SK-N-SH treated with all-trans-retinoic acid at 6 μM for 48 hours (cell line): ENCODE measurements around the gene ZXDC.

Experiments used
- ATAC-seq: fragments of 200-7000 bp; cut with Tn5 transposase; 3 replicates; pipeline ENCODE4 v1.9.1; 2020; ENCODE audit warnings: mild to moderate bottlenecking, moderate library complexity
- ARNTL ChIP-seq: fragments of 450-650 bp; formaldehyde crosslinking; IDR thresholded peaks from 2 replicates; pipeline ENCODE4 v1.5.0; 2020; ENCODE audit warnings: low read depth, mild to moderate bottlenecking, moderate library complexity, borderline replicate concordance
- CSDC2 ChIP-seq: fragments of 250-450 bp; sonication (Bioruptor Pico); IDR thresholded peaks from 2 replicates; pipeline ENCODE4 v1.5.0; 2020; ENCODE audit warnings: mild to moderate bottlenecking, moderate library complexity
- ESRRG ChIP-seq: fragments of 250-450 bp; sonication (Bioruptor Pico); IDR thresholded peaks from 2 replicates; pipeline ENCODE4 v1.6.1; 2021; ENCODE audit warnings: mild to moderate bottlenecking
- GLIS3 ChIP-seq: fragments of 250-450 bp; sonication (Bioruptor Pico); IDR thresholded peaks from 2 replicates; pipeline ENCODE4 v1.5.0; 2020; ENCODE audit warnings: mild to moderate bottlenecking, moderate library complexity
- ISL1 ChIP-seq: fragments of 250-450 bp; sonication (Bioruptor Pico); IDR thresholded peaks from 2 replicates; pipeline ENCODE4 v2.1.2; 2022; ENCODE audit warnings: mild to moderate bottlenecking, moderate library complexity
- OSR1 ChIP-seq: fragments of 250-450 bp; sonication (Bioruptor Pico); IDR thresholded peaks from 2 replicates; pipeline ENCODE4 v1.8.0; 2022; ENCODE audit warnings: moderate library complexity, mild to moderate bottlenecking, inconsistent platforms
- PATZ1 ChIP-seq: fragments of 250-450 bp; sonication (Bioruptor Pico); IDR thresholded peaks from 2 replicates; pipeline ENCODE4 v1.8.0; 2020; ENCODE audit warnings: mild to moderate bottlenecking, moderate library complexity, borderline replicate concordance
- PPARA ChIP-seq: fragments of 250-450 bp; sonication (Bioruptor Pico); IDR thresholded peaks from 2 replicates; pipeline ENCODE4 v1.5.0; 2020; ENCODE audit warnings: mild to moderate bottlenecking, borderline replicate concordance
- RARB ChIP-seq: fragments of 250-450 bp; sonication (Bioruptor Pico); IDR thresholded peaks from 2 replicates; pipeline ENCODE4 v1.8.0; 2021; ENCODE audit warnings: mild to moderate bottlenecking, moderate library complexity
- SNAI2 ChIP-seq: fragments of 250-450 bp; sonication (Bioruptor Pico); IDR thresholded peaks from 2 replicates; pipeline ENCODE4 v1.5.0; 2020; ENCODE audit warnings: mild to moderate bottlenecking, moderate library complexity
- TCF4 ChIP-seq: fragments of 250-450 bp; sonication (Bioruptor Pico); IDR thresholded peaks from 2 replicates; pipeline ENCODE4 v1.8.0; 2021; ENCODE audit warnings: mild to moderate bottlenecking, moderate library complexity, borderline replicate concordance
- TOX ChIP-seq: fragments of 250-450 bp; sonication (Bioruptor Pico); IDR thresholded peaks from 2 replicates; pipeline ENCODE4 v1.8.0; 2021; ENCODE audit warnings: mild to moderate bottlenecking, moderate library complexity, borderline replicate concordance
- TSHZ2 ChIP-seq: fragments of 250-450 bp; sonication (Bioruptor Pico); IDR thresholded peaks from 2 replicates; pipeline ENCODE4 v1.5.0; 2020; ENCODE audit warnings: mild to moderate bottlenecking, moderate library complexity
- ZC3H10 ChIP-seq: fragments of 250-450 bp; sonication (Bioruptor Pico); IDR thresholded peaks from 2 replicates; pipeline ENCODE4 v1.5.1; 2021; ENCODE audit warnings: mild to moderate bottlenecking, moderate library complexity
- ZFP3 ChIP-seq: fragments of 250-450 bp; sonication (Bioruptor Pico); IDR thresholded peaks from 2 replicates; pipeline ENCODE4 v1.5.0; 2020; ENCODE audit warnings: mild to moderate bottlenecking, moderate library complexity
- ZFP30 ChIP-seq: fragments of 450-650 bp; formaldehyde crosslinking; IDR thresholded peaks from 2 replicates; pipeline ENCODE4 v1.5.0; 2022; ENCODE audit warnings: mild to moderate bottlenecking, moderate library complexity
- ZNF565 ChIP-seq: fragments of 450-650 bp; formaldehyde crosslinking; conservative IDR thresholded peaks from 2 replicates; pipeline ENCODE4 v1.5.0; 2020; ENCODE audit warnings: low read depth, mild to moderate bottlenecking, moderate library complexity
- ZNF70 ChIP-seq: fragments of 450-650 bp; formaldehyde crosslinking; IDR thresholded peaks from 2 replicates; pipeline ENCODE4 v1.5.0; 2020; ENCODE audit warnings: mild to moderate bottlenecking, moderate library complexity
- ZNF8 ChIP-seq: fragments of 450-650 bp; formaldehyde crosslinking; IDR thresholded peaks from 2 replicates; pipeline ENCODE4 v1.5.0; 2020; ENCODE audit warnings: mild to moderate bottlenecking, moderate library complexity
- TF ChIP-seq, protein P1 (sequence below): fragments of 250-450 bp; sonication (Bioruptor Pico); IDR thresholded peaks from 2 replicates; pipeline ENCODE4 v1.8.0; 2021; ENCODE audit warnings: low read depth, mild to moderate bottlenecking, moderate library complexity, borderline replicate concordance
- TF ChIP-seq, protein P2 (sequence below): fragments of 250-450 bp; sonication (Bioruptor Pico); IDR thresholded peaks from 2 replicates; pipeline ENCODE4 v1.5.1; 2020; ENCODE audit warnings: low read depth, mild to moderate bottlenecking, moderate library complexity

Gene ZXDC

GRCh38 chr3:126448136-126448892 lies 27.4 kb downstream of the ZXDC start:
- ATAC-seq = no peak
- TF ChIP-seq ZNF70 (CRISPR knock-in tag) = no peak
- no peak for TF ChIP-seq GLIS3 (CRISPR knock-in tag)
- TF ChIP-seq TCF4 = no peak
- no peak for TF ChIP-seq ZFP30 (CRISPR knock-in tag)
- TF ChIP-seq PATZ1 = no peak
- TF ChIP-seq CSDC2 = no peak
- TF ChIP-seq PPARA (CRISPR knock-in tag) = no peak
- TF ChIP-seq ZFP3 (CRISPR knock-in tag) = no peak
- TF ChIP-seq TSHZ2 (CRISPR knock-in tag) = no peak
- TF ChIP-seq ISL1 (CRISPR knock-in tag) = no peak
- TF ChIP-seq TOX (CRISPR knock-in tag) = no peak
- TF ChIP-seq ESRRG (CRISPR knock-in tag) = no peak
- TF ChIP-seq ARNTL (CRISPR knock-in tag) = no peak
- TF ChIP-seq ZC3H10 (CRISPR knock-in tag) = no peak
- no peak for TF ChIP-seq ZNF8
- TF ChIP-seq SNAI2 (CRISPR knock-in tag) = no peak

- TF ChIP-seq, protein P1, sequence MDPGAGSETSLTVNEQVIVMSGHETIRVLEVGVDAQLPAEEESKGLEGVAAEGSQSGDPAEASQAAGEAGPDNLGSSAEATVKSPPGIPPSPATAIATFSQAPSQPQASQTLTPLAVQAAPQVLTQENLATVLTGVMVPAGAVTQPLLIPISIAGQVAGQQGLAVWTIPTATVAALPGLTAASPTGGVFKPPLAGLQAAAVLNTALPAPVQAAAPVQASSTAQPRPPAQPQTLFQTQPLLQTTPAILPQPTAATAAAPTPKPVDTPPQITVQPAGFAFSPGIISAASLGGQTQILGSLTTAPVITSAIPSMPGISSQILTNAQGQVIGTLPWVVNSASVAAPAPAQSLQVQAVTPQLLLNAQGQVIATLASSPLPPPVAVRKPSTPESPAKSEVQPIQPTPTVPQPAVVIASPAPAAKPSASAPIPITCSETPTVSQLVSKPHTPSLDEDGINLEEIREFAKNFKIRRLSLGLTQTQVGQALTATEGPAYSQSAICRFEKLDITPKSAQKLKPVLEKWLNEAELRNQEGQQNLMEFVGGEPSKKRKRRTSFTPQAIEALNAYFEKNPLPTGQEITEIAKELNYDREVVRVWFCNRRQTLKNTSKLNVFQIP = no peak
- no peak for TF ChIP-seq ZFP30 (CRISPR knock-in tag)
- TF ChIP-seq TCF4 = no peak
- TF ChIP-seq OSR1 (CRISPR knock-in tag) = no peak
- no peak for ATAC-seq
Measured at GRCh38 chr3:126447456-126448106, 28.1 kb downstream of the ZXDC start.

DNA sequence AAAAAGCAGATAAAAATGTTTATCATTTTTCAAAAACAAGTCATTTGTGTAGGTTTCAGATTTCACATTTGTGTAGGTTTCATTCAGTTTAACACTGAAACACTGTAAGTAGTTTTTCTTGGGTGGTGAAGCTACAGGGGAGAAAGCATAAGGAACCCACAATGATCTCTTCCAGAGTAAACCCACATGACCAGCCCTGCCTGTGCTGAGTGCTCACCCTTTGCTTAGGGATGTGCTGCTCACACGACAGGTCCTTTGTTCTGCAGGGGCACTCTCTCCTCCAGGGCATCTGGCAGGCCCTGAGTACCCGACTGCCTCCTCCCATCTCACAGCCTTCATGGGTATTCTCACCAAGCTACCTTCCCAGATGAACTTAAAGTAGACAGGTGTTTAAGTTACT lies 28.9 kb downstream of the ZXDC start:
- peak; percentile 40; the same call in 2 of the 3 replicates for ATAC-seq
- no peak for TF ChIP-seq SNAI2 (CRISPR knock-in tag)
- TF ChIP-seq, protein P2, sequence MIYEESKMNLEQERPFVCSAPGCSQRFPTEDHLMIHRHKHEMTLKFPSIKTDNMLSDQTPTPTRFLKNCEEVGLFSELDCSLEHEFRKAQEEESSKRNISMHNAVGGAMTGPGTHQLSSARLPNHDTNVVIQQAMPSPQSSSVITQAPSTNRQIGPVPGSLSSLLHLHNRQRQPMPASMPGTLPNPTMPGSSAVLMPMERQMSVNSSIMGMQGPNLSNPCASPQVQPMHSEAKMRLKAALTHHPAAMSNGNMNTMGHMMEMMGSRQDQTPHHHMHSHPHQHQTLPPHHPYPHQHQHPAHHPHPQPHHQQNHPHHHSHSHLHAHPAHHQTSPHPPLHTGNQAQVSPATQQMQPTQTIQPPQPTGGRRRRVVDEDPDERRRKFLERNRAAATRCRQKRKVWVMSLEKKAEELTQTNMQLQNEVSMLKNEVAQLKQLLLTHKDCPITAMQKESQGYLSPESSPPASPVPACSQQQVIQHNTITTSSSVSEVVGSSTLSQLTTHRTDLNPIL (CRISPR knock-in tag) = no peak
- TF ChIP-seq ZNF8 = no peak
- TF ChIP-seq ZFP3 (CRISPR knock-in tag) = no peak
- TF ChIP-seq GLIS3 (CRISPR knock-in tag) = no peak
- no peak for TF ChIP-seq RARB (CRISPR knock-in tag)
- TF ChIP-seq CSDC2 = no peak
- TF ChIP-seq PATZ1 = no peak
- TF ChIP-seq ZNF565 (CRISPR knock-in tag) = no peak
- TF ChIP-seq TOX (CRISPR knock-in tag) = no peak
- no peak for TF ChIP-seq TSHZ2 (CRISPR knock-in tag)
